Stomach (tissue), 9 donors: ENCODE results near the gene RP2. TPM values are rescaled to one million over a fixed set of nuclear protein-coding genes. Genes with fewer than 3 reads are reported as not detected.

ENCODE experiments used
- DNase-seq, 2 donors: peaks; one replicate each; pipeline versions ENCODE4 v3.0.0 to v3.0.0-alpha.2; 2013 to 2019
- H3K27ac ChIP-seq, 5 donors: fragments of 200-600 bp in 4 of 5; sonication (generic) in 4 of 5; one replicate each; pipeline ENCODE4 v1.5.1; 2013 to 2019; ENCODE audit warnings: mild to moderate bottlenecking in 1 of 5, moderate library complexity in 1 of 5
- H3K27me3 ChIP-seq, 3 donors: fragments of 200-600 bp; sonication (generic); one replicate each; pipeline ENCODE4 v1.5.1; 2017 to 2019; ENCODE audit warnings: mixed run types in 1 of 3
- H3K36me3 ChIP-seq, 4 donors: fragments of 200-600 bp; sonication (generic); 1 replicate in 3 of 4; 2 replicates in 1 of 4; pipeline ENCODE4 v1.5.1; 2016 to 2019
- H3K4me1 ChIP-seq, 4 donors: fragments of 200-600 bp; sonication (generic); one replicate each; pipeline ENCODE4 v1.5.1; 2016 to 2019
- H3K4me3 ChIP-seq, 4 donors: fragments of 200-600 bp; sonication (generic) in 3 of 4; one replicate each; pipeline ENCODE4 v1.5.1; 2016 to 2019; ENCODE audit warnings: mild to moderate bottlenecking in 1 of 4
- H3K9me3 ChIP-seq, 4 donors: fragments of 200-600 bp; sonication (generic); one replicate each; pipeline ENCODE4 v1.5.1; 2016 to 2019
- CTCF ChIP-seq, 7 experiments: fragments of 450-650 bp in 4 of 7; fragments of 200-600 bp in 3 of 7; sonication (generic) in 3 of 7; IDR thresholded peaks; one replicate each; pipeline ENCODE4 v1.5.1; 2016 to 2019; ENCODE audit warnings: antibody characterized with exemption in 7 of 7, control low read depth in 2 of 7, mild to moderate bottlenecking in 1 of 7
- EP300 ChIP-seq: sonication (generic); formaldehyde crosslinking; IDR thresholded peaks from one replicate; pipeline ENCODE4 v1.6.1; 2017; ENCODE audit warnings: antibody characterized with exemption
- POLR2A ChIP-seq, 4 donors: fragments of 450-650 bp; IDR thresholded peaks; one replicate each; pipeline ENCODE4 v1.6.1; 2016; ENCODE audit warnings: antibody characterized with exemption in 4 of 4, control low read depth in 2 of 4, mild to moderate bottlenecking in 1 of 4, moderate library complexity in 1 of 4
- POLR2AphosphoS5 ChIP-seq, 3 donors: sonication (generic); formaldehyde crosslinking; IDR thresholded peaks; one replicate each; pipeline ENCODE4 v1.6.1; 2016; ENCODE audit warnings: antibody characterized with exemption in 3 of 3
- WGBS, 5 donors: extraction: QIAGEN DNeasy Blood & Tissue Kit in 3 of 5; methylation state at CpG; one replicate each; pipeline versions ENCODE4 v1.1.5 to v1.1.7; 2013 to 2018; 5-methylcytosine and 5-hydroxymethylcytosine counted together
- intact Hi-C: fragments of 100-400 bp; cut with DNase I; formaldehyde crosslinking; loops from one replicate; pipeline ENCODE4 v1.15.1; 2023; ENCODE audit warnings: low total_unique reads
- polyA plus RNA-seq, 3 donors: library from polyadenylated mRNA; stranded (reverse); fragments of 200-250 nt; gene quantifications; one replicate each; pipeline ENCODE4 v1.2.3, GENCODE V29; 2013
- total RNA-seq, 5 donors: library from RNA; depleted of rRNA; stranded (reverse); fragments of >200 nt; gene quantifications; one replicate each; pipeline versions ENCODE4 v1.1.0 to v1.2.3, GENCODE V29; 2014 to 2016
- donor health status: healthy with polysubstance abuse.
- donor health status: Bipolar disorder and iron deficiency.
- donor health status: healthy.

RP2 gene
- total and polyA plus RNA-seq, 8 donors, result 0.58 to 25.5 (median 6.7) TPM

- no peaks in the 10 kb centered on the region for H3K9me3 ChIP-seq
- H3K36me3 ChIP-seq, result peaks cover 0 to 14% (median 6%) of the 10 kb centered on the region in 4 donors
- H3K27me3 ChIP-seq, result no peaks in the 10 kb centered on the region
- no peak for DNase-seq
- no peaks in the 10 kb centered on the region for H3K4me1 ChIP-seq
- H3K27ac ChIP-seq, result no peak overlapping the region
- TF ChIP-seq POLR2AphosphoS5 (IDR thresholded peaks at IDR 0.05), result no peak
- no peak for TF ChIP-seq CTCF (IDR thresholded peaks at IDR 0.05)
- intact Hi-C loops, result no loop called here
- no peak overlapping the region for H3K4me3 ChIP-seq
Measured at GRCh38 chrX:46876901-46877300, 40.1 kb downstream of the RP2 start.

GRCh38 chrX:46882266-46882665 lies 45.4 kb downstream of the RP2 start:
- Histone ChIP-seq H3K27ac (no peak overlapping the region), H3K36me3 (peaks cover 0 to 28% (median 6%) of the 10 kb centered on the region in 4 donors), H3K27me3 (no peaks in the 10 kb centered on the region), H3K9me3 (no peaks in the 10 kb centered on the region), H3K4me3 (no peak overlapping the region), H3K4me1 (no peaks in the 10 kb centered on the region)
- no peak for DNase-seq
- no peak for TF ChIP-seq POLR2A (IDR thresholded peaks at IDR 0.05)
- no peak for TF ChIP-seq EP300
- TF ChIP-seq CTCF (IDR thresholded peaks at IDR 0.05), result no peak
- TF ChIP-seq POLR2AphosphoS5 (IDR thresholded peaks at IDR 0.05), result no peak
- 54 to 86% (median 78%) methylated on average over 1 of the region's 1 CpG for WGBS, 5 donors
- intact Hi-C loops, result no loop called here

GRCh38 chrX:46884799-46885198 lies 48.0 kb downstream of the RP2 start:
- no peaks in the 10 kb centered on the region for H3K4me1 ChIP-seq
- 73 to 91% (median 85%) methylated on average over 3 of the region's 3 CpGs for WGBS, 5 donors
- no peak for TF ChIP-seq EP300
- TF ChIP-seq POLR2AphosphoS5 (IDR thresholded peaks at IDR 0.05), result no peak
- TF ChIP-seq POLR2A (IDR thresholded peaks at IDR 0.05), result no peak
- no peak for TF ChIP-seq CTCF (IDR thresholded peaks at IDR 0.05)
- no peak overlapping the region for H3K27ac ChIP-seq
- peaks cover 0 to 28% (median 8%) of the 10 kb centered on the region in 4 donors for H3K36me3 ChIP-seq
- intact Hi-C loops, result no loop called here
- no peak overlapping the region for H3K4me3 ChIP-seq
- no peaks in the 10 kb centered on the region for H3K27me3 ChIP-seq
- DNase-seq, result no peak
- H3K9me3 ChIP-seq, result no peaks in the 10 kb centered on the region

- TF ChIP-seq EP300 (no peak), POLR2A (IDR thresholded peaks at IDR 0.05) (no peak), CTCF (IDR thresholded peaks at IDR 0.05) (no peak), POLR2AphosphoS5 (IDR thresholded peaks at IDR 0.05) (no peak)
- no peak overlapping the region for H3K4me3 ChIP-seq
- H3K9me3 ChIP-seq, result no peaks in the 10 kb centered on the region
- no peaks in the 10 kb centered on the region for H3K4me1 ChIP-seq
- intact Hi-C loops, result no loop called here
- no peaks in the 10 kb centered on the region for H3K36me3 ChIP-seq
- H3K27ac ChIP-seq, result no peak overlapping the region
- H3K27me3 ChIP-seq, result peaks cover 0 to 7% (median 0%) of the 10 kb centered on the region in 3 donors
- DNase-seq, result no peak
Measured at GRCh38 chrX:46898207-46898606, 61.4 kb downstream of the RP2 start.
